Subcutaneous adipose tissue (tissue), 4 donors: ENCODE measurements around the gene COQ9. TPM values are rescaled to one million over a fixed set of nuclear protein-coding genes. Genes with fewer than 3 reads are reported as not detected.

Source experiments
- total RNA-seq, 4 donors: library from RNA; depleted of rRNA; stranded (reverse); fragments of >200 nt; gene quantifications; one replicate each; pipeline ENCODE4 v1.1.0, GENCODE V29; 2016
- TF ChIP-seq, protein P1 (sequence below): fragments of 450-650 bp; IDR thresholded peaks from one replicate; pipeline ENCODE4 v1.5.1; 2016; ENCODE audit warnings: low read depth, mild to moderate bottlenecking, control low read depth, antibody characterized with exemption, moderate library complexity

Gene COQ9
- total RNA-seq, 4 donors from 2014 or later = 23.5 to 49.5 (median 30.1) TPM

DNA sequence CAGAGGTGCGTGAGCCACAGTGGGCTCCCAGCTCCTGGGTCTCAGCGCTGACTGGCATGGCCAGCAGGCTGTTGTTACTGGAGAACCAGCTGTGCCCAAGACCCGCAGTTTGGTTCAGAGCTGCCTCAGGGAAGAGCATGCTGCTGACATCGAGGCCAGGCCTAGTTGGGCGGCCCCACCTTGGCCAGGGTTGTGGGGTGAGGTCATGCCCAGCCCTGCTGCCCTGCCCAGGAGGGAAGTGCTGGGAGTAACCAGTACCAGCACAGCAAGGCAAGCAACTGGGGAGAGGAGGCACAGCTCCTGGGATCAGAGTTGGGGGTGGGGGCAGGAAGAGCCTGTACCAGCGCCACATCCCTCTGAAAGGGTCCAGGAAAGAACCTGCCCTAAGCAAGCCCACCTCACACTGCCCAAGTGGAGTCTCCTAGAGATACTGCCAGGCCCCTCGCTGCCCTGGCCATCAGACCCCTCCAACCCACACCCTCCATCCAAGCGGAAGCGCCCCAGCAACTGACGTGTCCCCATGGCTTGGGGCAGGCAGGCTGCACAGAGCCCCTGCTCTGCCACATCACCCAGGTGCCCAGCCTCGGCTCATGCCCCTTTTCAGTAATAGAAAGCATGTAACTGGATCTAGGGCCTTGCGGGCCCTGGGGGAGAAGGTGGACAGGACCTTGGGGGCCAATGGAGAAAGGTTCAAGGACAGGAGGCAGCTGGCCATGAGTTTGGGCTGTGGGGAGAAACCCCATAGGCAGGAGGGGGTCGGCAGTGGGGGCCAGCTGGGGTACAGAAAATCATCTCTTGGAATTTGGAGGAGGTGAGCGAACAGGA is 38.0 kb downstream of the COQ9 start:
- TF ChIP-seq, protein P1, sequence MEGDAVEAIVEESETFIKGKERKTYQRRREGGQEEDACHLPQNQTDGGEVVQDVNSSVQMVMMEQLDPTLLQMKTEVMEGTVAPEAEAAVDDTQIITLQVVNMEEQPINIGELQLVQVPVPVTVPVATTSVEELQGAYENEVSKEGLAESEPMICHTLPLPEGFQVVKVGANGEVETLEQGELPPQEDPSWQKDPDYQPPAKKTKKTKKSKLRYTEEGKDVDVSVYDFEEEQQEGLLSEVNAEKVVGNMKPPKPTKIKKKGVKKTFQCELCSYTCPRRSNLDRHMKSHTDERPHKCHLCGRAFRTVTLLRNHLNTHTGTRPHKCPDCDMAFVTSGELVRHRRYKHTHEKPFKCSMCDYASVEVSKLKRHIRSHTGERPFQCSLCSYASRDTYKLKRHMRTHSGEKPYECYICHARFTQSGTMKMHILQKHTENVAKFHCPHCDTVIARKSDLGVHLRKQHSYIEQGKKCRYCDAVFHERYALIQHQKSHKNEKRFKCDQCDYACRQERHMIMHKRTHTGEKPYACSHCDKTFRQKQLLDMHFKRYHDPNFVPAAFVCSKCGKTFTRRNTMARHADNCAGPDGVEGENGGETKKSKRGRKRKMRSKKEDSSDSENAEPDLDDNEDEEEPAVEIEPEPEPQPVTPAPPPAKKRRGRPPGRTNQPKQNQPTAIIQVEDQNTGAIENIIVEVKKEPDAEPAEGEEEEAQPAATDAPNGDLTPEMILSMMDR = no peak

DNA sequence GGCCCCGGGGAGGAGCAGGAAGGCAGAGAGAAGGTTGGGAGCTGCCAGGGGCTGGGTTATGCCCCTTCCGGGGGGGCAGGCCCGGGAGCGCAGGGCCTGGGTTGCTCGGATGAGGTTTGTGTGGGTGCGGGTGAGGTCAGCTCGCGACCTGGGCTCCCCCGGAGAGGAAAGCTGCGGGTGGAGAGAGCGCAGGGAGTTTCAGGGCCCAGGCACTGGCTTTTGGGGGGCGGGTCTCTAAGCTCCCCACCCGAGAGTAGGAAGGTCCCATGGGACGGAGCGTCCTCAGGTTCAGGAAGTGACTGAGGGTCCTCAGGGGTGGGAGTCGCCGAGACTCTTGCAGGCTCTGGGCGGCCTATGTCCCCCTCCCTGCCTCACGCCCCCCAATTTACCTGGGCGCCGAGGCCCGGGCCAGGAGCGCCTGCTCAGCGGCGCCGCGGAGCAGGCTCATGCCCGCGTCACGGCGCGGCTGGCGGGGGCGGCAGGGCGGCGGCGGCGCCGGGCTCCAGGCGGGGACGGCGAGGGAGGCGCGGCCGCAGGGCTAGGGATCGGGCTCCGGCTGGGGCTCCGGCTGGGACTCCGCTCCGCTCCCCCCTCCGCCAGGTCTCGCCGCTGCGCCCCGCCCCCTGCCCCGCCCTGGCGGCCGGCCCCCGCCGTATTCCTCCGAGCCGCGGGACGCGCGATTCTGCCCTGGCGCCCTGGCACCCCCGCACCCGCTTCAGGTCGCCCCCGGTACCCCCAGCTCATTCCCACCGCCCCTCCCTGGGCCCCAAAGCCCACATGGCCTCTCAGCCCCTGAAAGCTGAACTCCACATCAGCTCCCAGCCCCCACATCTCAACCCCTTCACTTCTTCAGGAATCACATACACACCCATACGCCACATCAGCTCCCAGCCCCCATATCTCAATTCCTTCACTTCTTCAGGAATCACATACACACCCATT is 38.9 kb downstream of the COQ9 start, which contains the start of gene DOK4:
DOK4 (minus strand) TSS at position 578 of the 942 bp plus-strand sequence. CDS start 6,986 bp downstream, outside the sequence.
- TF ChIP-seq, protein P1 = no peak

DNA sequence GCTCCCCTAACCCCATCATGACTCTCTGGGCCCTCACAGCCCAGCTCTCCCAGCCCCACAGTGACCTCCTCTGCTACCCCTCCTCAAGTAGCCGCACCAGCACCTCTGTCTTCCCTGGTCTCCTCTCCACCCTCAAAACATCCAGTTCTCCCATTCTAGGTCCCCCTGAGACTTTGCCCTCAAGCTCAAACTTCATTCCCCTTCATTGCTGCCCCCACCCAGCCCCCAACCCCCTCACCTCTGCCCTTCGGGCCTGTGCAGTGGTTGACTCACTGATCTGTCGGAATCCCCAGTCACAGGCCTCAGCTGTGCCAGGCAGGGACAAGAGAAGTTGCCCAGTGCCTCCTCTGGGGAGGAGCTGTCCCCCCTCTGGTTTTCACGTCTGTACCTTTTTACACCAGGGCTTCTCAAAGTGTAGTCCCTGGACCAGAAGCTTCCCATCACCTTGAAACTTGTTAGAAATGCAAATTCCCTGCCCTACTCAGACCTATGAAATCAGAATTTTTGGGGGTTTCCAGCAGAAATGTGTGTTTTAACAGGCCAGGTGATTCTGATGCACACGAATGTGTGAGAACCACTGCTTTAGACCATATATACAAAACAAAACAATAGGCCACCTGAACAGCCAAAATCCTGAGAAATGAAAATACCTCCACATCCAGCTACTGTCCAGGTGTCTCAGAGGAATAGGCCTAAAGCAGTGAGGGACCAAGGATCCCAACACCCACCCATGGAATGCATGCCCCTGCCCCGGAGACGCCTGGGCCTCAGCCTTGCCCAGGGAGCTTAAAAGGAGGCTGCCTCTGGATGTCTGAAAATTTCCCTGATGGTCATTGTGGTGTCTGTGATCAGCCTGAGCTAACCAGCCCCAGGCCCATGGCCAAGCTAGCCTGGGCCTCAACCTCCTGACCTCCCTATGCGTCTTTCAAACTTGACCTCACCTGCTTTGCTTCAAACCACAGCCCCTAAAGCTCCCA is 39.9 kb downstream of the COQ9 start:
- TF ChIP-seq, protein P1 = no peak

DNA sequence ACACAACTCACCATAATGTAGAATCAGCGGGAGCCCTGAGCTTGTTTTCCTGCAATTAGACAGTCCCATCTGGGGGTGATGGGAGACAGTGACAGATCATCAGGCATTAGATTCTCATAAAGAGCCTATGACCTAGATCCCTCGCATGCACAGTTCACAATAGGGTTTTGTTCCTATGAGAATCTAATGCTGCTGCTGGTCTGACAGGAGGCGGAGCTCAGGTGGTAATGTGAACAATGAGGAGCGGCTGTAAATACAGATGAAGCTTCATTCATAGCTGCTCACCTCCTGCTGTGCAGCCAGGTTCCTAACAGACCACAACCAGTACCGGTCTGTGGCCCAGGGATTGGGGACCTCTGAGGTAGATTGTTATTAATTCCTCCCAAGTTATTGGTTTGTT is 42.0 kb downstream of the COQ9 start:
- TF ChIP-seq, protein P1 = no peak

DNA sequence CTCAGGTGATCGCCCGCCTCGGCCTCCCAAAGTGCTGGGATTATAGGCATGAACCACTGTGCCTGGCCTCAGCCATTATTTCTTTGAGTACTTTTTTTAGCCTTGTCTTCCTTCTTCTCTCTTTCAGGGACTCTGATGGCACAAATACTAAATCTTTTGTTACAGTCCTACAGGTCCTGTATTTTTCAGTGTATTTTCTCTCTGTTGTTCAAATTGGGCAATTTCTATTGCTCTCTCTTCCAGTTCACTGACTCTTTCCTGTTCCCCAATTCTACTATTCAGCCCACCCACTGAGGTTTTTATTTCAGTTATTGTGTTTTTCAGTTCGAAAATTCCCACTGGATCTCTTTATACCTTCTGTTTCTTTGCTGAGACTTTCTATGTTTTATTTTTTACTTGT is 46.5 kb downstream of the COQ9 start:
- TF ChIP-seq, protein P1 = no peak

DNA sequence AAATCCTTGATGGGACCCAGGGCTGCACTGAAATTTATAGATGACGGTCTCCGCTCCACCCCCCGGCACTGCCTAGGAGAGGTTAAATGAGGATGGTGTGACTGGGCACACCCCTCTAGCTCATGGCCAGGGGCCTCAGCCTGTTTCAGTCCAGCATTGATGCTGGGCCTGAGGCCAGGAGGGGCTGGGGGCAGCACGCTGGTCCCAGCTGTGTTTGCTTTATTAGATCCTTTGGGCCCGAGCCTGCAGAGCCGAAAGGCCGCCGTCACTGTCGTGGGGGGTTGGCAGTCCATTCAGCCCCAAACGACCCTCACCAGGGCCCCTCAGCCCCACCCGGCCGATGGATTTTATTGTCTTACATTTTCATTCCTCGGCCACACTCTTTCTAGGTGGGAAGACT is 49.8 kb downstream of the COQ9 start:
- TF ChIP-seq, protein P1 = no peak
